Naive thymus-derived CD4-positive, alpha-beta T cell (primary cell): Measurements from ENCODE around the gene COBLL1. TPM values are rescaled to one million over a fixed set of nuclear protein-coding genes. Genes with fewer than 3 reads are reported as not detected.

ENCODE experiments used
- ATAC-seq: fragments of 150-1000 bp; cut with Tn5 transposase; 2 replicates; pipeline ENCODE4 v1.10.0; 2021; ENCODE audit warnings: mild to moderate bottlenecking, moderate library complexity
- CTCF ChIA-PET: fragments of 350-600 bp; sonication (Branson Sonifier 250); formaldehyde crosslinking; loops from one replicate; lab custom pipeline; 2021; ENCODE audit warnings: antibody characterized with exemption; lab: Charles Lee
- POLR2A ChIA-PET: fragments of 350-600 bp; sonication (Branson Sonifier 250); formaldehyde crosslinking; loops from one replicate; lab custom pipeline; 2021; ENCODE audit warnings: antibody characterized with exemption, inconsistent platforms; lab: Charles Lee
- DNase-seq, 9 donors: peaks; one replicate each; pipeline versions ENCODE4 v3.0.0 to v3.0.0-alpha.2; 2020 to 2022; ENCODE audit warnings: mixed read lengths in 1 of 9
- H3K27ac ChIP-seq: one replicate; pipeline ENCODE4 v1.7.0; 2013; ENCODE audit warnings: mild to moderate bottlenecking, low read depth, low read length, moderate library complexity
- H3K27me3 ChIP-seq, 2 donors: one replicate each; pipeline ENCODE4 v1.7.0; 2013; ENCODE audit warnings: low read length in 2 of 2, mild to moderate bottlenecking in 2 of 2, moderate library complexity in 2 of 2; ENCODE audit not compliant: control insufficient read depth in 2 of 2, insufficient read depth in 2 of 2
- H3K36me3 ChIP-seq, 3 experiments: 1 replicate in 2 of 3; 2 replicates in 1 of 3; pipeline ENCODE4 v1.7.0; 2013; ENCODE audit warnings: low read length in 3 of 3, mild to moderate bottlenecking in 3 of 3, moderate library complexity in 1 of 3; ENCODE audit not compliant: insufficient read depth in 3 of 3, control insufficient read depth in 2 of 3
- H3K4me1 ChIP-seq, 2 donors: one replicate each; pipeline ENCODE4 v1.7.0; 2013; ENCODE audit warnings: low read length in 2 of 2, mild to moderate bottlenecking in 2 of 2, moderate library complexity in 1 of 2; ENCODE audit not compliant: control insufficient read depth in 2 of 2, insufficient read depth in 2 of 2
- H3K4me3 ChIP-seq: 2 replicates; pipeline ENCODE4 v1.7.0; 2013; ENCODE audit warnings: mild to moderate bottlenecking, low read length
- H3K9me3 ChIP-seq, 3 experiments: 1 replicate in 2 of 3; 2 replicates in 1 of 3; pipeline ENCODE4 v1.7.0; 2013; ENCODE audit warnings: low read length in 3 of 3; ENCODE audit not compliant: control insufficient read depth in 2 of 3
- H3K27ac Mint-ChIP-seq, 9 donors: one replicate each; pipeline ENCODE4 v1.8.0; 2020 to 2022; ENCODE audit warnings: mixed read lengths in 9 of 9, mild to moderate bottlenecking in 8 of 9, moderate library complexity in 5 of 9, inconsistent platforms in 2 of 9
- H3K27me3 Mint-ChIP-seq, 5 donors: one replicate each; pipeline ENCODE4 v1.8.0; 2021 to 2022; ENCODE audit warnings: mixed read lengths in 5 of 5, mild to moderate bottlenecking in 1 of 5
- H3K36me3 Mint-ChIP-seq, 5 donors: one replicate each; pipeline ENCODE4 v1.8.0; 2020 to 2022; ENCODE audit warnings: mixed read lengths in 5 of 5, mild to moderate bottlenecking in 3 of 5, inconsistent platforms in 1 of 5
- H3K4me1 Mint-ChIP-seq, 7 donors: one replicate each; pipeline ENCODE4 v1.8.0; 2020 to 2022; ENCODE audit warnings: mixed read lengths in 7 of 7, mild to moderate bottlenecking in 3 of 7, inconsistent platforms in 1 of 7
- H3K4me3 Mint-ChIP-seq, 10 donors: one replicate each; pipeline ENCODE4 v1.8.0; 2020 to 2022; ENCODE audit warnings: mild to moderate bottlenecking in 10 of 10, mixed read lengths in 10 of 10, moderate library complexity in 6 of 10, inconsistent platforms in 2 of 10
- H3K9me3 Mint-ChIP-seq, 11 donors: one replicate each; pipeline ENCODE4 v1.8.0; 2020 to 2022; ENCODE audit warnings: mixed read lengths in 11 of 11, mild to moderate bottlenecking in 4 of 11, inconsistent platforms in 1 of 11, moderate library complexity in 1 of 11
- intact Hi-C, 2 donors: fragments of 100-400 bp; cut with micrococcal nuclease; formaldehyde crosslinking; loops; one replicate each; pipeline ENCODE4 v1.15.1; 2023
- polyA plus RNA-seq, 2 donors: library from polyadenylated mRNA; unstranded; fragments of 300-500 nt; fragmentation: Illumina TruSeq; gene quantifications; one replicate each; pipeline ENCODE4 v1.2.3, GENCODE V29; 2021
- total RNA-seq, 6 experiments: library from RNA in 5 of 6; stranded (reverse) in 5 of 6; gene quantifications; 1 replicate in 5 of 6; 2 replicates in 1 of 6; pipeline ENCODE4 v1.2.3 and lab custom pipeline; 2021 to 2026

Gene COBLL1
- total and polyA plus RNA-seq, 7 experiments from 2014 or later = 0.22 to 8.0 (median 0.57) TPM; not detected in 2

- H3K36me3 ChIP-seq = no peaks in the 10 kb centered on the region
- ChIA-PET CTCF (no interaction called here), POLR2A (no interaction called here)
- H3K4me3 ChIP-seq = no peak overlapping the region
- H3K4me1 Mint-ChIP-seq = peaks cover 0 to 2% (median 0%) of the 10 kb centered on the region in 7 donors
- peaks cover 0 to 2% (median 0%) of the 10 kb centered on the region in 11 donors for H3K9me3 Mint-ChIP-seq
- no peaks in the 10 kb centered on the region for H3K27me3 ChIP-seq
- ATAC-seq (no peak), DNase-seq (no peak)
- H3K4me1 ChIP-seq = no peaks in the 10 kb centered on the region
- H3K27me3 Mint-ChIP-seq = peaks cover 0 to 5% (median 0%) of the 10 kb centered on the region in 5 donors
- no peak overlapping the region for H3K27ac ChIP-seq
- H3K4me3 Mint-ChIP-seq = no peak overlapping the region
- no peaks in the 10 kb centered on the region for H3K36me3 Mint-ChIP-seq
- no peak overlapping the region for H3K27ac Mint-ChIP-seq
- H3K9me3 ChIP-seq = no peaks in the 10 kb centered on the region
- intact Hi-C loops = no loop called here
Observed at GRCh38 chr2:164800572-164800971, 41.1 kb downstream of the COBLL1 start.

GRCh38 chr2:164797627-164798026 is 44.0 kb downstream of the COBLL1 start:
- no peak overlapping the region for H3K27ac ChIP-seq
- no peaks in the 10 kb centered on the region for H3K4me1 ChIP-seq
- H3K4me1 Mint-ChIP-seq = peaks cover 0 to 2% (median 0%) of the 10 kb centered on the region in 7 donors
- no peaks in the 10 kb centered on the region for H3K36me3 Mint-ChIP-seq
- ATAC-seq = no peak
- H3K4me3 Mint-ChIP-seq = no peak overlapping the region
- H3K27me3 ChIP-seq = no peaks in the 10 kb centered on the region
- ChIA-PET CTCF (no interaction called here), POLR2A (no interaction called here)
- H3K9me3 Mint-ChIP-seq = peaks cover 0 to 2% (median 0%) of the 10 kb centered on the region in 11 donors
- no peak for DNase-seq
- H3K9me3 ChIP-seq = no peaks in the 10 kb centered on the region
- H3K27ac Mint-ChIP-seq = no peak overlapping the region
- no peak overlapping the region for H3K4me3 ChIP-seq
- intact Hi-C loops = no loop called here
- H3K36me3 ChIP-seq = no peaks in the 10 kb centered on the region
- H3K27me3 Mint-ChIP-seq = peaks cover 0 to 5% (median 0%) of the 10 kb centered on the region in 5 donors

- H3K4me1 ChIP-seq = no peaks in the 10 kb centered on the region
- no peak overlapping the region for H3K27ac Mint-ChIP-seq
- H3K4me1 Mint-ChIP-seq = no peaks in the 10 kb centered on the region
- H3K4me3 Mint-ChIP-seq = no peak overlapping the region
- no peaks in the 10 kb centered on the region for H3K36me3 ChIP-seq
- H3K36me3 Mint-ChIP-seq = no peaks in the 10 kb centered on the region
- ATAC-seq (no peak), DNase-seq (no peak)
- ChIA-PET CTCF (no interaction called here), POLR2A (no interaction called here)
- peaks cover 0 to 5% (median 0%) of the 10 kb centered on the region in 5 donors for H3K27me3 Mint-ChIP-seq
- no peak overlapping the region for H3K27ac ChIP-seq
- intact Hi-C loops = no loop called here
- H3K9me3 ChIP-seq = no peaks in the 10 kb centered on the region
- H3K4me3 ChIP-seq = no peak overlapping the region
- H3K27me3 ChIP-seq = no peaks in the 10 kb centered on the region
- H3K9me3 Mint-ChIP-seq = peaks cover 0 to 2% (median 0%) of the 10 kb centered on the region in 11 donors
Observed at GRCh38 chr2:164796999-164797398, 44.6 kb downstream of the COBLL1 start.

- no peaks in the 10 kb centered on the region for H3K27me3 ChIP-seq
- no peaks in the 10 kb centered on the region for H3K4me1 ChIP-seq
- Mint-ChIP-seq H3K9me3 (peaks cover 0 to 2% (median 0%) of the 10 kb centered on the region in 11 donors), H3K36me3 (no peaks in the 10 kb centered on the region), H3K4me1 (no peaks in the 10 kb centered on the region), H3K27ac (no peak overlapping the region), H3K27me3 (peaks cover 0 to 5% (median 0%) of the 10 kb centered on the region in 5 donors), H3K4me3 (no peak overlapping the region)
- ATAC-seq (no peak), DNase-seq (no peak)
- ChIA-PET POLR2A (no interaction called here), CTCF (no interaction called here)
- intact Hi-C loops = no loop called here
- H3K9me3 ChIP-seq = no peaks in the 10 kb centered on the region
- no peak overlapping the region for H3K27ac ChIP-seq
- no peak overlapping the region for H3K4me3 ChIP-seq
- H3K36me3 ChIP-seq = no peaks in the 10 kb centered on the region
Observed at GRCh38 chr2:164794432-164795231, 47.0 kb downstream of the COBLL1 start.

DNA sequence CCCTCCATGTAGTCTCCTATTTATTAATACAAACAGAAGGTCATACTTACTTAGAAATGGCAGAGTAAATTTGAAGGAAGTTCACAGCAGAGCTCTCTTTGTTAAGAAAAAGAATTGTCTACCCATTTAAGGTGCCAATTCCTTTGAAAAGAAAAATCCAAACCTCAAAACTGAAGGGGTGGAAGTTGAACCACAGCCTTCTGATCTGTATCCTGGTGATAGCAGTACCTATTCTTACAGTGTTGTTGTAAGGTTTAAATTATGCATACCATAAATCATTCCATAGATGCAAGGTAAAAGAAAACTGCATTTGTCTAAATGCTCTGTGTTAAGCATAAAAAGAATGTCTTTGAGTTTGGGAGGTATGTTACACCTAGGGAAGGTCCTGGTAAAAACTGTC is 47.6 kb downstream of the COBLL1 start:
- Histone ChIP-seq H3K4me3 (no peak overlapping the region), H3K36me3 (no peaks in the 10 kb centered on the region), H3K27me3 (no peaks in the 10 kb centered on the region), H3K27ac (no peak overlapping the region), H3K4me1 (no peaks in the 10 kb centered on the region), H3K9me3 (no peaks in the 10 kb centered on the region)
- Mint-ChIP-seq H3K27me3 (peaks cover 0 to 5% (median 0%) of the 10 kb centered on the region in 5 donors), H3K4me3 (no peak overlapping the region), H3K27ac (no peak overlapping the region), H3K36me3 (no peaks in the 10 kb centered on the region), H3K9me3 (peaks cover 0 to 2% (median 0%) of the 10 kb centered on the region in 11 donors), H3K4me1 (no peaks in the 10 kb centered on the region)
- ATAC-seq = no peak
- no peak for DNase-seq
- intact Hi-C loops = no loop called here
- ChIA-PET CTCF (no interaction called here), POLR2A (no interaction called here)

DNA sequence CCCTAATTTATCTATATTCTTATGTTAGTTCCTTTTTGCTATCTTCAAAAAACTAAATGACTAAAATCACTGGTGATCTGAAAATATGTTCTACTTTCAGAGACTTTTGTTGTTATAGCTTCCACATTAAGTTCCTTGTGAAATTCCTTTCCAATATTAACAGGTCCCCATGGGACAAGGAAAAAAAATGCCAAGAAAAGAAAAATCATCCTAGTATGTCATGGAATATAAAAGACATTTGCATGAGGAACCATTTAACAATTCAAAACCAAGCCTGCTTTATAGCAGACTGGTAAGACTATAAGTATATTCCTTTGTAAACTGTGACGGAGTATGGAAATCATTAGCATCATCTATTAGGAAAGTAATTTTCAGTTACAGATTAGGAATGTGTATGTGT is 48.1 kb downstream of the COBLL1 start:
- Mint-ChIP-seq H3K27me3 (peaks cover 0 to 5% (median 0%) of the 10 kb centered on the region in 5 donors), H3K36me3 (no peaks in the 10 kb centered on the region), H3K9me3 (peaks cover 0 to 2% (median 0%) of the 10 kb centered on the region in 11 donors), H3K4me1 (no peaks in the 10 kb centered on the region), H3K27ac (no peak overlapping the region), H3K4me3 (no peak overlapping the region)
- ChIA-PET CTCF (no interaction called here), POLR2A (no interaction called here)
- Histone ChIP-seq H3K36me3 (no peaks in the 10 kb centered on the region), H3K4me1 (no peaks in the 10 kb centered on the region), H3K27ac (no peak overlapping the region), H3K27me3 (no peaks in the 10 kb centered on the region), H3K4me3 (no peak overlapping the region), H3K9me3 (no peaks in the 10 kb centered on the region)
- no peak for DNase-seq
- intact Hi-C loops = no loop called here
- no peak for ATAC-seq
